ENCODE measurements around the gene WWTR1.

- no peak for TF ChIP-seq POLR2A (IDR thresholded peaks at IDR 0.05)
- no peak for TF ChIP-seq CTCF (IDR thresholded peaks at IDR 0.05)
Measured at GRCh38 chr3:149555927-149556326, 101.9 kb downstream of the WWTR1 start.

All from uterus (tissue), 2 donors.